ENCODE results near the gene TRAPPC2L.

The TRAPPC2L gene

GRCh38 chr16:88878356-88878755 lies 21.4 kb downstream of the TRAPPC2L start:
- TF ChIP-seq SIN3A (IDR thresholded peaks at IDR 0.05; ENCODE audit: borderline replicate concordance, insufficient read depth, low read length) = no peak
- no peak for TF ChIP-seq POLR2AphosphoS5 (IDR thresholded peaks at IDR 0.05; ENCODE audit: low read depth, low read length)
- TF ChIP-seq TAF1 (IDR thresholded peaks at IDR 0.05; ENCODE audit: borderline replicate concordance, insufficient read depth, low read length) = no peak
- no peak for TF ChIP-seq FOXP2 (optimal IDR thresholded peaks at IDR 0.05; ENCODE audit: borderline replicate concordance, extremely low read depth, extremely low read length, insufficient read depth)
- TF ChIP-seq REST (IDR thresholded peaks at IDR 0.05; ENCODE audit: insufficient read depth in 1 of 2, low read depth in 2 of 2, low read length in 2 of 2) = no peak

- no peak for TF ChIP-seq FOXP2 (optimal IDR thresholded peaks at IDR 0.05; ENCODE audit: borderline replicate concordance, extremely low read depth, extremely low read length, insufficient read depth)
Observed at GRCh38 chr16:88878967-88879787, 22.2 kb downstream of the TRAPPC2L start.

GRCh38 chr16:88879788-88880055 lies 22.8 kb downstream of the TRAPPC2L start:
- no peak for TF ChIP-seq FOXP2 (optimal IDR thresholded peaks at IDR 0.05; ENCODE audit: borderline replicate concordance, extremely low read depth, extremely low read length, insufficient read depth)
- no peak for TF ChIP-seq SIN3A (IDR thresholded peaks at IDR 0.05; ENCODE audit: borderline replicate concordance, insufficient read depth, low read length)
- TF ChIP-seq REST (IDR thresholded peaks at IDR 0.05; ENCODE audit: insufficient read depth in 1 of 2, low read depth in 2 of 2, low read length in 2 of 2) = no peak
- TF ChIP-seq POLR2AphosphoS5 (IDR thresholded peaks at IDR 0.05; ENCODE audit: low read depth, low read length) = no peak
- TF ChIP-seq TAF1 (IDR thresholded peaks at IDR 0.05; ENCODE audit: borderline replicate concordance, insufficient read depth, low read length) = no peak

GRCh38 chr16:88880226-88881006 lies 23.5 kb downstream of the TRAPPC2L start:
- TF ChIP-seq TAF1 (IDR thresholded peaks at IDR 0.05; ENCODE audit: borderline replicate concordance, insufficient read depth, low read length) (no peak), SIN3A (IDR thresholded peaks at IDR 0.05; ENCODE audit: borderline replicate concordance, insufficient read depth, low read length) (no peak), REST (IDR thresholded peaks at IDR 0.05; ENCODE audit: insufficient read depth in 1 of 2, low read depth in 2 of 2, low read length in 2 of 2) (no peak), POLR2AphosphoS5 (IDR thresholded peaks at IDR 0.05; ENCODE audit: low read depth, low read length) (no peak), FOXP2 (optimal IDR thresholded peaks at IDR 0.05; ENCODE audit: borderline replicate concordance, extremely low read depth, extremely low read length, insufficient read depth) (no peak)

GRCh38 chr16:88881007-88881615 lies 24.2 kb downstream of the TRAPPC2L start:
- no peak for TF ChIP-seq POLR2AphosphoS5 (IDR thresholded peaks at IDR 0.05; ENCODE audit: low read depth, low read length)
- TF ChIP-seq FOXP2 (optimal IDR thresholded peaks at IDR 0.05; ENCODE audit: borderline replicate concordance, extremely low read depth, extremely low read length, insufficient read depth) = no peak
- TF ChIP-seq TAF1 (IDR thresholded peaks at IDR 0.05; ENCODE audit: borderline replicate concordance, insufficient read depth, low read length) = no peak
- no peak for TF ChIP-seq REST (IDR thresholded peaks at IDR 0.05; ENCODE audit: insufficient read depth in 1 of 2, low read depth in 2 of 2, low read length in 2 of 2)
- TF ChIP-seq SIN3A (IDR thresholded peaks at IDR 0.05; ENCODE audit: borderline replicate concordance, insufficient read depth, low read length) = no peak
